GM19240 (cell line): ENCODE results near the gene CAMK1.

Experiments
- DNase-seq: peaks from one replicate; pipeline ENCODE4 v3.0.0; 2011; ENCODE audit warnings: low spot score; ENCODE audit not compliant: insufficient read length

The CAMK1 gene

GRCh38 chr3:9712415-9712814 lies 57.3 kb downstream of the CAMK1 start:
- no peak for DNase-seq

- no peak for DNase-seq
These were observed 59.5 kb downstream of the CAMK1 start for GRCh38 chr3:9710174-9710739.
